Fibroblast of lung (primary cell): ENCODE results near the gene NUDT8. TPM values are rescaled to one million over a fixed set of nuclear protein-coding genes. Genes with fewer than 3 reads are reported as not detected.
"Not testable (repeated sequence)": the region's sequence is repeated elsewhere in the genome, so short reads cannot be mapped to it uniquely, and the experiment has no call there.

Experiments used
- DNase-seq, 2 donors: peaks; one replicate each; pipeline versions ENCODE4 v3.0.0 to v3.0.0-alpha.2; 2010; ENCODE audit warnings: low read depth in 2 of 2
- H2AFZ ChIP-seq: 2 replicates; pipeline ENCODE4 v1.5.1; 2012; ENCODE audit warnings: low read length, control low read depth, inconsistent platforms
- H3K27ac ChIP-seq: 2 replicates; pipeline ENCODE4 v1.5.1; 2011; ENCODE audit warnings: low read length, control low read depth; ENCODE audit not compliant: insufficient read depth
- H3K27me3 ChIP-seq: 2 replicates; pipeline ENCODE4 v1.5.1; 2011; ENCODE audit warnings: mild to moderate bottlenecking, low read length; ENCODE audit not compliant: control insufficient read depth, insufficient read depth
- H3K36me3 ChIP-seq: 2 replicates; pipeline ENCODE4 v1.5.1; 2011; ENCODE audit warnings: low read length; ENCODE audit not compliant: control insufficient read depth, insufficient read depth
- H3K4me1 ChIP-seq: 2 replicates; pipeline ENCODE4 v1.5.1; 2011; ENCODE audit warnings: low read length; ENCODE audit not compliant: control insufficient read depth, insufficient read depth; ENCODE audit errors: extremely low read depth
- H3K4me2 ChIP-seq: 2 replicates; pipeline ENCODE4 v1.5.1; 2011; ENCODE audit warnings: low read length, control low read depth; ENCODE audit not compliant: insufficient read depth; ENCODE audit errors: extremely low read depth
- H3K4me3 ChIP-seq, 4 experiments: fragments of 200-600 bp in 1 of 4; sonication (generic) in 1 of 4; replicated peaks in 1 of 4; 2 replicates each; pipeline ENCODE4 v1.5.1; 2011 to 2016; ENCODE audit warnings: low read length in 4 of 4, low read depth in 3 of 4, mild to moderate bottlenecking in 3 of 4, control low read depth in 2 of 4, inconsistent platforms in 1 of 4, mixed read lengths in 1 of 4; ENCODE audit not compliant: insufficient read depth in 1 of 4; ENCODE audit errors: control extremely low read depth in 1 of 4
- H3K79me2 ChIP-seq: 2 replicates; pipeline ENCODE4 v1.5.1; 2012; ENCODE audit warnings: mild to moderate bottlenecking, low read length, inconsistent platforms; ENCODE audit not compliant: control insufficient read depth, insufficient read depth
- H3K9ac ChIP-seq: 2 replicates; pipeline ENCODE4 v1.5.1; 2011; ENCODE audit warnings: mild to moderate bottlenecking, low read length, control low read depth; ENCODE audit not compliant: insufficient read depth
- H3K9me3 ChIP-seq: 2 replicates; pipeline ENCODE4 v1.5.1; 2012; ENCODE audit warnings: low read depth, low read length; ENCODE audit not compliant: control insufficient read depth, insufficient read depth
- H4K20me1 ChIP-seq: 2 replicates; pipeline ENCODE4 v1.5.1; 2011; ENCODE audit warnings: low read length; ENCODE audit not compliant: control insufficient read depth, insufficient read depth; ENCODE audit errors: extremely low read depth
- CTCF ChIP-seq, 2 donors: IDR thresholded peaks in 1 of 2; conservative IDR thresholded peaks in 1 of 2; 1 replicate in 1 of 2; 2 replicates in 1 of 2; pipeline ENCODE4 v1.5.1; 2011 to 2012; ENCODE audit warnings: low read length in 2 of 2, control low read depth in 1 of 2, inconsistent platforms in 1 of 2, low read depth in 1 of 2, mild to moderate bottlenecking in 1 of 2
- EZH2 ChIP-seq: IDR thresholded peaks from 2 replicates; pipeline ENCODE4 v1.5.1; 2012; ENCODE audit warnings: low read length, control low read depth, mild to moderate bottlenecking; ENCODE audit errors: missing control alignments
- polyA plus RNA-seq, 2 donors: library from polyadenylated mRNA; depleted of rRNA in 1 of 2; stranded (reverse) in 1 of 2; unstranded in 1 of 2; fragments of >200 nt; gene quantifications; 2 replicates each; pipeline ENCODE4 v1.2.1, GENCODE V29; 2011 to 2012; ENCODE audit warnings: missing spikeins in 1 of 2
- total RNA-seq: library from RNA; depleted of rRNA; stranded (reverse); fragments of >200 nt; gene quantifications from 2 replicates; pipeline ENCODE4 v1.2.1, GENCODE V29; 2014

NUDT8 gene
- total and polyA plus RNA-seq, 2 donors (not counting 1 experiment from before 2014, with no cell fraction given) = 0.90 to 5.0 TPM

GRCh38 chr11:67592880-67593564, 36.7 kb downstream of the NUDT8 start:
- Histone ChIP-seq H3K4me2 (no peak overlapping the region), H3K27ac (no peak overlapping the region), H2AFZ (no peak overlapping the region), H3K9ac (no peak overlapping the region), H3K27me3 (no peaks in the 10 kb centered on the region), H4K20me1 (no peaks in the 10 kb centered on the region), H3K79me2 (no peaks in the 10 kb centered on the region), H3K4me1 (no peaks in the 10 kb centered on the region), H3K36me3 (no peaks in the 10 kb centered on the region), H3K4me3 (no peak overlapping the region), H3K9me3 (no peaks in the 10 kb centered on the region)
- DNase-seq = no peak
- no peak for TF ChIP-seq CTCF (conservative IDR thresholded peaks at IDR 0.05 in 1 of 2, IDR thresholded peaks at IDR 0.05 in 1 of 2; ENCODE audit: low read depth in 1 of 2, low read length in 2 of 2)
- no peak for TF ChIP-seq EZH2

GRCh38 chr11:67588899-67589415, 40.8 kb downstream of the NUDT8 start:
- not testable (repeated sequence) for H3K9ac ChIP-seq, H3K4me1 ChIP-seq, H3K36me3 ChIP-seq, H4K20me1 ChIP-seq, H3K27me3 ChIP-seq, DNase-seq, H2AFZ ChIP-seq, H3K27ac ChIP-seq, H3K9me3 ChIP-seq, H3K4me3 ChIP-seq, H3K4me2 ChIP-seq
- peaks cover 17% of the 10 kb centered on the region for H3K79me2 ChIP-seq

GRCh38 chr11:67588136-67588503, 41.6 kb downstream of the NUDT8 start:
- Histone ChIP-seq H3K4me3 (no peak overlapping the region), H3K36me3 (peaks cover 8% of the 10 kb centered on the region), H3K4me1 (peaks cover 5% of the 10 kb centered on the region), H4K20me1 (no peaks in the 10 kb centered on the region), H2AFZ (no peak overlapping the region), H3K9ac (no peak overlapping the region), H3K4me2 (no peak overlapping the region), H3K79me2 (peaks cover 18% of the 10 kb centered on the region), H3K27ac (no peak overlapping the region), H3K9me3 (no peaks in the 10 kb centered on the region), H3K27me3 (no peaks in the 10 kb centered on the region)
- no peak for DNase-seq
- TF ChIP-seq EZH2 = no peak
- no peak for TF ChIP-seq CTCF (conservative IDR thresholded peaks at IDR 0.05 in 1 of 2, IDR thresholded peaks at IDR 0.05 in 1 of 2; ENCODE audit: low read depth in 1 of 2, low read length in 2 of 2)
